DMS53 treated with DMSO at 0.1 percent for 48 hours (cell line): ENCODE results near the gene ITCH.
"Not testable (repeated sequence)": the region's sequence is repeated elsewhere in the genome, so short reads cannot be mapped to it uniquely, and the experiment has no call there.

Experiments
- DNase-seq: peaks from one replicate; lab custom pipeline; 2025; ENCODE audit not compliant: unreplicated experiment; lab: John Stamatoyannopoulos, UW

ITCH gene

DNA sequence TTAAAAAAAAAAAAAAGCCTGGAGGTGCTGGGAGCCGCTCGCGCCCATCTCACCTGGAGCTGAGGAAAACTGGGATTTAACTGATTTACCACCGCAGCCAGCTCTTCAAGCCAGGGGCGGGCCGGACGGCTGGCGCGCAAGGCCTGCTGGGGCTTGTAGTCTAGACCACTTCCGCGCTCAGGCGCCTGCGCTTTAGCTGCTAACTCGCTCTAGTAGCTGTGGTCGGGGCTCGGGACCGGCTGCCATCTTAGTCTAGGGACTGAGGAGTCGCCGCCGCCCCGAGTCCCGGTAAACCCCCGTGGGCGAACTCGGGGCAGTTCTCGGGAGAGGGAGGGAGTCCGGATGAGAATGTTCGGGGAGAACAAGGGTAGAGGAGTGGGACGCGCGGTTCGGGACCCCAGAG, at the start of gene ITCH:
Gene ITCH (plus strand): TSS at position 212 of the 403 bp plus-strand sequence. CDS start 30,539 bp downstream, outside the sequence.
- DNase-seq, result peak; percentile 90

DNA sequence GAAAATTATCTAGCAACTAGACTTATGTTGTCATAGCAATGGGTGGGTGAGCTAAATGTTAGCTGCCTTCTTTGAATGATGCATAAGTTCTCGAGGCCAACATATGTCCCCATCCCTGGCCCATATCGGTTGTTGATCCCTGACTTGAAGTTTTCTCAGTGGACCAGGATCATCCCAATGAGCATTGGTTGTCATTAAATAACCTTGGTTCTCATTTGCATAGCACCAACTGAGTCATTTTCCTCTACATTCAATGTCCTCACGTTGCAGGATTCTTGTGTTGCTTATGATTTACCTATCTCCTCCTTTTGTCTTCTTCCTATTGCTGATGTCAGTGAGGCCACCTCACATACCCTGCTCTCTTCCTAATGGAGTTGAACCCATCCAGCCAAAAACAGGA, 47.8 kb upstream of the ITCH start:
- no peak for DNase-seq

DNA sequence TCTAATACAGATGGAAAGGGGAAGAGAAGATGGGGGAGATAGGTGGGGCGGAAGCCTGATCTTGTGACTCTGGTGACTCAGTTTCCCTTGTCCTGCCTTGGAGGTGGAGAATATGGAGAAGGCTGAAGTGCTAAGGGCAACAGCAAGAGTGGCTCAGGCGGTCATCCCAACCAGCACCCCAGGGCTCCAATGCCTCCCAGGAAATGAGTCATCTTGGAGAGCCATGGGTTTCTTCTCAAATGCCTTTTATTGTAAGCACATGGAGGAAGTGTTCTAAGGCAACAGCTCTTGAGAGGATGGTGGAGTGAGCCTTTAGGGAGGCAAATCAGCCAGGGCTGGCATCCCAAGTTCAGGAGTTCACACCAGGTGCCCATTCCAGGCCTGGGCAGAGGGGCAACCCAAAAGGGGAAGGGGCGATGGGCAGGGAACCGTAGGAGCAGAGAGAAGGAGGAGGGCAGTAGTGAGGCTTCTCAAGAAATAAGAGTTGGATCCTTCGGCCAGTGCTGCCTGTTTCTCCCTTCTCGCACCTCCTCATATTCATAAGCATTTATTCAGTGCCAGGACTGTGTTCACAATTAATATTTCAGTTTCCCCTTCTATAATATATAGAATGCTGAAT, 46.8 kb upstream of the ITCH start:
- peak; percentile 73 for DNase-seq

DNA sequence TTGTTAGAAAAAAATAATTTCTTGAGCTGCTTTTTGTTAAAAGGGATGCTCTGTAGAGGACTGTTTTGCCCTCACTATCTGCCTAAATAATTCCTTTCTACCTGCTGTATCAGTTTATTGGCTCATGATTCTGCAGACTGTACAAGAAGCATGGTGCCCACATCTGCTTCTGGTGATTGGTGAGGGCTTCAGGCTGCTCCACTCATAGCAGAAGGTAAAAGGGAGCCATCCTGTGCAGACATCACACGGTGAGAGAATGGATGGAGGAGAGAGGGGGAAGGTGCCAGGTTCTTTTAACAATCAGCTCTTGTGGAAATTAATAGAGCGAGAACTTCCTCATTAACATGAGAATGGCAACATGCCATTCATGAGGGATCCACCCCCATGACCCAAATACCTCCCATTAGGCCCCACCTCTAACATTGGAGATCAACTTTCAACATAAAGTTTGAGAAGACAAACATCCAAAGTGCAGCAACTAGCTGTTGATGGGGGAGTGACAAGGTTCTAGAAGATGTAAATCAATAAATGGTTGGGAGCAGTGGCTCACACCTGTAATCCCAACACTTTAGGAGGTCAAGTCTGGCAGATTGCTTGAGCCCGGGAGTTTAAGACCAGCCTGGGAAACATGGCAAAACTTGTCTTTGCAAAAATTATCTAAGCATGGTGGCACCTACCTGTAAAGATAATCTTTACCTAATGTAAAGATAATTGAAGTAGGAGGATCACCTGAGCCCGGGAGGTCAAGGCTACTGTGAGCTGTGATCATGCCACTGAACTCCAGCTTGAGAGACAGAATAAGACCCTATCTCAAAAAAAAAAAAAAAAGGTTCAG, 44.2 kb upstream of the ITCH start:
- no peak for DNase-seq

DNA sequence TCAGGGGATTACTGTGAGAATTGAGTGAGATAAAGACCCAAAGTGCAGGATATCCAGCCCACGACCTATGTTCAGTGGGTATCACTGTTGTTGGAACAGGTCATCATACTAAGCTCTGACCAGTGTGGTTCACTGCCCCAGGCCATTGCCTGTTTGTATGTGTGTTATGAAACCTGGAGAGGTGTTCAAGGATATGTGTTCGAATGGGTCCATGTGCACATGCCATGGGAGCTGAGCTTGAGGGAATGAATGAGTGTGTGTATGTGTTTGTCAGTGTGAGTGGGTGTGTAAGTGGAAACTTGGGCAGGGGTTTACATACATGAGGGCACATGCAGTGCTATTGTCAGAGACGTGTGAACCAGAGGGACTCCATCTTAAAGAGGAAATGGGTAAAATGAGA, 42.2 kb upstream of the ITCH start:
- no peak for DNase-seq

DNA sequence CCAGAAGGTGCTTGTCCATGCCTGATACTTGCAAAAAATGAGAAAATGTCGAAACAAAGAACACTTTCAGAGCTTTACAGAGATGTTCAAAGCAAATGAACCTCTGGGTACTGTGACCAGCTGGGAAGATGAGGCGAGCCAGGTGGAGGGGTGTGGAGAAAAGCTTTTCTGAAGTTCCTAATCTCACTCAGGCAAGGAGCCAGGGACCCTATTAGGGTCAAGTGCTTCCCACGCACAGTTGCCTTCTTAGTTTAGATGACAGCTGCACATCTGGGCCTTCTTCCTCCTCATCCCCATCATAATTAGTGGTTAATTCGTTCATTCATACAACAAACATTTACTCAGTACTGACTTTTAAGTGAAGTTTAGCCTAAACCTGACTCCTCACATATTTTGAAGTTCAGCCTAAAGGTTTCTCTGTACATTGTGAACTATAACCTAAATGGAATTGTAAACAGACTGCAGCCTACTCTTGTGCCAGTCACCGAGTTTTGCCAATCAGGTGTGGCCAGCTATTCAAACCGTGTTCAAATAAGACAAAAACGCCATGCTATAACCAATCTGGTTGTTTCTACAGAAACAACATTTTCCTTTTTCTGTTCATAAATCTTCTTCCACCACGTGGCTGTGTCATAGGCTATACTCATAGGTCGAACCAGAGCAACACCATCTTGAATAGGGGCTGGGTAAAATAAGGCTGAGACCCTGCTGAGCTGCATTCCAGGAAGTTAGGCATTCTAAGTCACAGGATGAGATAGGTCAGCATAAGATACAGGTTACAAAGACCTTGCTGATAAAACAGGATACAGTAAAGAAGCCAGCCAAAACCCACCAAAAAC, 40.6 kb upstream of the ITCH start:
- no peak for DNase-seq

DNA sequence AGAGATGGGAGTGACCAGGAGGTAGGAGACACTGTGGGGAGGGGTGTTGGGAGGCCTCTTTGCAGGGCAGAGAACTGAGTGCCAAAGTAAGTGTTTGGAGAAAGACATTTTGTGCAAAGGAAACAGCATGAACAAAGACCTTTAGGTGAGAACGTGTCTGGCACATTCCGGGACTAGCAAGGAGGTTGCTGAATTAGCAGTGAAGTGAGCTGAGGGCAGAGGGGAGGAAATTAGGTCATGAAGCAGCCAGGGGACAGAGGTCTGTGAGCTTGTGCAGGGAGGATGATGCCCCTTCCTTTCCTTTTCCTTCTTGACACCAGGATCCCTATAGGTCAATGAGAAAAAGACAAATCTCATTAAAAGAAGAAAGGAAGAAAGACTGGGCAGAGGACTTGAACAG, 38.5 kb upstream of the ITCH start:
- no peak for DNase-seq

DNA sequence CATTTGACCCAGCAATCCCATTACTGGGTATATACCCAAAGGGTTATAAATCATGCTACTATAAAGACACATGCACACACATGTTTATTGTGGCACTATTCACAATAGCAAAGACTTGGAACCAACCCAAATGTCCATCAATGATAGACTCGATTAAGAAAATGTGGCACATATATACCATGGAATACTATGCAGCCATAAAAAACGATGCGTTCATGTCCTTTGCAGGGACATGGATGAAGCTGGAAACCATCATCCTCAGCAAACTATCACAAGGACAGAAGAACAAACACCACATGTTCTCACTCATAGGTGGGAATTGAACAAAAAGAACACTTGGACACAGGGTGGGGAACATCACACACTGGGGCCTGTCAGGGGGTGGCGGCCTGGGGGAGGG, 34.9 kb upstream of the ITCH start:
- DNase-seq, result not testable (repeated sequence)

DNA sequence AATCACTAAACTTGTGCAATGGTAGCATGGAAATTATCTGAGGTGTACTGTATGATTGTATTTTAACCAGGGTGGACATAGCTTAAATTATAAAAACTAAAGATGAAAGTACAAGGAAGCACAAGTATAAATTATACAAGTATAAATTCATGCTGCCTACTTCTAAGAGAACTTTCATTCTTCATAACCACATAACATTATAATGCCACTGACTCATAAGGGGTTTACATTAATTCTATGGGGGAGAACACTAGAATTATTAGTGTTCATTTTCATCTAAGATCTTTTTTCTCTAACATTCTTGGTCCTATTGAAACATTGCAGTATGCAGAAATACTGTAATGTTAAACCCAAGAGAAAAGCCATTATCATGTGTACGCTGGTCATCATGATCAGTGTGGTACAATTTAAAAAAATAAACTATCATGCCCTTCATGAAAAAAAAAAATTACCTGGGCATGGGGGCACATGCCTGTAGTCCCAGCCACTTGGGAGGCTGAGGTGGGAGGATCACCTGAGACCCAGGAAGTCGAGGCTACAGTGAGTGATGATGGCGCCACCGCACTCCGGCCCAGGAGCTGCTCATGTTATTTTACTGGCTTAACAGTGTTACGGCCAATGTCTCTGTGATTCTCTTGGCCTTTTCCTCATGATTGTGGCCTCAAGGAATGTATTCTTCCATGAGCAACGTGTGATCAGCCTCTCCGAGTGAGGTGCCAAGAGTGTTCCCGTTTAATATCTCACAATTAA, 34.0 kb upstream of the ITCH start:
- DNase-seq, result no peak

DNA sequence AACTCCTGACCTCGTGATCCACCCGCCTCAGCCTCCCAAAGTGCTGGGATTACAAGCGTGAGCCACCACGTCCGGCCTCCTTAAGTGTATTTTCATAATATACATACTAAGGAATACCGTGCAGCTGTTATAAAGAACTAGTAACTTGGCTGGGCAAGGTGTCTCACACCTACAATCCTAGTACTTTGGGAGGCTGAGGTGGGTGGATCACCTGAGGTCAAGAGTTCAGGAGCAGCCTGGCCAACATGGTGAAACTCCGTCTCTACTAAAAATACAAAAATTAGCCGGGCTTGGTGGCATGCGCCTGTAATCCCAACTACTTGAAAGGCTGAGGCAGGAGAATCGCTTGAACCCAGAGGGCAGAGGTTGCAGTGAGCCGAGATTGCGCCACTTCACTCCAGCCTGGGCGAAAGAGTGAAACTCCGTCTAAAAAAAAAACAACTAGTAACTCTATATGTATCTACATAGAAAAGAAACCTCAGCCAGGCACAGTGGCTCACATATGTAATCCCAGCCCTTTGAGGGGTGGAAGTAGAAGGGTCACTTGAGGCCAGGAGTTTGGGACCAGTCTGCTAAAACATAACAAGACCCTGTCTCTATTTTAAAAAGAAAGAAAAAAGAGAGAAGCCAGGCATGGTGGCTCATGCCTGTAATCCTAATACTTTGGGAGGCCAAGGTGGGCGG, 32.1 kb upstream of the ITCH start:
- not testable (repeated sequence) for DNase-seq

DNA sequence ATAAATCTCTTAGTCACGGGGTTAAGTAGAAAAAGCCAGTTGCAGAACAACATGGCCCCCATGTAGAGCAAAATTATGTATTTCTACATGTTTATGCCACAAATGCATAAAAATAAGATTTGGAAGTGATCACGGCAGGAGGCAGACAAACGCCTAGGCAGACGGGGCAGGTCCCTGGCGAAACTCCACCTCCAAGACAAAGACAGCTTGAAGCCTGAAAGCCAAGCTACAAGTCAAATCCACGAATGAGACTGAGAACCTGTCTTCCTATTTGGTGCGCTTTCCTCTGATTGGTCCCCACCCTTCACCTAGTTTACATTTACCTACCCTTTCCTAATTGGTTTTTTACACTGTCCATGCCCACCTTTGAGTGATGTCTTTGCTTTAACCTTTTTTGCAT, 31.2 kb upstream of the ITCH start:
- DNase-seq, result no peak

DNA sequence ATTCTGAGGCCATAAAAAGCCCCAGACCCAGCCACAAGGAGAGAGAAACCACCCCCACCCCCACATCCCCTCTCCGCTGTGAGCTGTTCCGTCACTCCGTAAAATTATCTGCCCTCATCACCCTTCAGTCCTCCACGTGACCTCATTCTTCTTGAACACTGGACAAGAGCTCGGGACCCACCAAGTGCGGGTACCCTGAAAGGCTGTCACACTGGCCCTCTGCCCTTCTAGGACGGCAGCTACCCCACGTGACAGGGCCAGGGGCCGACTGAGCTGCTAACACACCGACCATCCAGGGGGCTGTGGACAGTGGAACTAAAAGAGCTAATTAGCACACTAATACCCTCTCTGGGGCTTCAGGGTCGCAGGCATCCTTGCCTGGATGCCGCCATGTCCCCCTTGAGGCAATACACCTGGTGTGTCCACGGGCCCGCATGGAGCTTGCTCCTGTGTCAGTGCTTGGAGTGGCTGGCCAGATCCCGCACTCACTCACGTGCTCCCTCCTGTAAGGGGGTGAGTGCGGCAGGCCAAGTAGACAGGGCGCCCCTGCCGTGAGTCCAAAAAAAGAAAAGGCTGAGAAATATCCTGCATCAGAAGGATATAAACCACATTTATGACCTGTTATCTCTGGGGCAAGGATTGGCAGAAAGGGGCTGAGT, 30.7 kb upstream of the ITCH start:
- DNase-seq, result no peak

DNA sequence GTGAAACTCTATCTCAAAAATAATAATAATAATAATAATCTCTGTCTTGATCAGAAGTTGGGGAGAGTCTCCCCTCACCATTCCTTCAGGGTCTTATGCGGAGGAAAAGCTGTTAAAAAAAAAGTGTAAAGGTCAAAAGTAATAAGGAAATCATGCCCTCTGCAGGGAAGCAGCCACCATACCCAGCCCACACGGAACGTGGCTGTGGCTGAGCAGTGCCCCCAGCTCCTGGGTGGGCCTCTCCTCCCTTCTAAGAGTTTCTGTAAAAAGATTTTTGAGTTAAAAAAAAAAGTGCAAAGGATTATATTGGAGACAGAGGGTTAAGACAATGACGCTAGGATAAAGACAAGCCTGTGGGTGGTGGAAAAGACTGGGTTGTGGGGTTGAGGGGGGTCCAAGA, 29.3 kb upstream of the ITCH start:
- no peak for DNase-seq

DNA sequence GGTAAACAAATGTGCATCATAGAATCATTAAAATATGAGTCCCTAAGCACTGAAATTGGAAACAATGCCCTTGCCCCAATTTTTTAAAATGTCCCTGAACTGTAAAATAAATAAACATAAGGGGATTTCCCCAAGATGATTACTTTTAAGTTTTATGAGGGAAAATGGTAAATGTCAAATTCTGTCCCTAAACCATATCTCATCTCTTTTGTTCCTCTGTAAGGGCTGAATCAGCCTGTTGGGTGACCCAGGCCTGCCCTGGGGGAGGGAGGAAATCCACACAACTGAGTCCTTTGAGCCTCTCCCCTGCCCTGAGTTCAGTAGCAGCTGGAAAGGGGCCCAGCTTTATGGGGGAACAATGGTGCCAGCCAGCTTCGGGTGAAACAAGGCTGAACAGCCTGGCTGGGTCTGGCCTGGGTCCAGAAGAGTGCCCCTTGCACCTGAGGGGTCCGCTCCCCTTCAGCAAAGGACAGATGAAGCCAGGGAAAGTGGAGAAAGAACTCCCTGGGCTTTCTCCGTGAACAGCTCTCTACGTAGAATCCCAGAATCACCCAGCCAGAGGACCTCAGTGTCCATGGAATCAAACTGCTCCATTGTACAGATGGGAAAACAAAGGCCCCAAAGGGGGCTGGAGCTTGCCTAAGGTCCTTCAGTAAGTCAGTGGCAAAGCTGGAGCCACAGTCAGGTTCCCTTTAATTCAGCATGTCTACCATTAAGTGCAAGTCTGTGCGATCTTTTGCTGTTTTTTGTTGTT, 28.2 kb upstream of the ITCH start:
- DNase-seq, result no peak

DNA sequence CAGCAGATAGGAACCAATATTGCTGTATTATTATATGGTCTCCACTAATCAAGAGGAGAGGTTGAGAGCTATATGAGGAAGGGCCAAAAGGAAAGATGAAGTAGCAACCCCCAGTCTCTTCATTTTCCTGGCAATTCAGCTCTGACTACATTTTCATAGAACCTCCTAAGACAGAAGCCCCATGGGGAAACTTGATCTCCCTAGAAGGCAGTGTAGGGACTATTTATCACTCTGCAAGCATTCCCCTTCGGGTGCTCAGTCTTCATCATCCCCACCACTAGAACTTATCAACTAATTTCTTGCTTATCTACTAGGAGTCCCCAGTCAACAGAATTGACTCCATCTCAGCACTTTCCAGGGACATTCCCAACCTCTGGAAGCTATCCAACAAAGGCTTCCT, 25.5 kb upstream of the ITCH start:
- DNase-seq, result no peak

DNA sequence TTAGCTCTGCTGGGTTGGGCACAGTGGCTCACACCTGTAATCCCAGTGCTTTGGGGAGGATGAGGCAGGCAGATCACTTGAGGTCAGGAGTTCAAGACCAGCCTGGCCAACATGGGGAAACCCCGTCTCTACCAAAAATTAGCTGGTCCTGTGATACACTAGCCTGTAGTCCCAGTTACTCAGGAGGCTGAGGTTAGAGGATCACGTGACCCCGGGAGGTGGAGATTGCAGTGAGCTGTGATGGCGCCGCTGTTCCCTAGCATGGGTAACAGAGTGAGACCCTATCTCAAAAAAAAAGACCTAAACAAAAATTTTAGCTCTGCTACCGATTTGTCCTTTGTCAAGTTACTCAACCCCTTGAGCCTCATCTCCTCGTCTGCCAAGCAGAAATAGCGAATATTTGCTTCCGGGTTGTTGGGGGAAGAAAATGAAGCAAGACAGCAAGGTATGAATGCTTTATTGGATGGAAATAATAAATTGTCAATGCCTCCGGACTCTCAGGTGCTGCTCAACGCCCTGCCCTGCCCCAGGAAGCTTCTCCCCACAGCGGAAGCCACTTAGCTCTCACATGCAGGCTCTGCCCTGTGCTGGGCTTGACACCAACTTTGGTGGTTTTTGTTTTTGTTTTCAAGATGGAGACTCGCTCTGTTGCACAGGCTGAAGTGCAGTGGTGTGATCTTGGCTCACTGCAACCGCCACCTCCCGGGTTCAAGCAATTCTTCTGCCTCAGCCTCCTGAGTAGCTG, 24.9 kb upstream of the ITCH start:
- no peak for DNase-seq

DNA sequence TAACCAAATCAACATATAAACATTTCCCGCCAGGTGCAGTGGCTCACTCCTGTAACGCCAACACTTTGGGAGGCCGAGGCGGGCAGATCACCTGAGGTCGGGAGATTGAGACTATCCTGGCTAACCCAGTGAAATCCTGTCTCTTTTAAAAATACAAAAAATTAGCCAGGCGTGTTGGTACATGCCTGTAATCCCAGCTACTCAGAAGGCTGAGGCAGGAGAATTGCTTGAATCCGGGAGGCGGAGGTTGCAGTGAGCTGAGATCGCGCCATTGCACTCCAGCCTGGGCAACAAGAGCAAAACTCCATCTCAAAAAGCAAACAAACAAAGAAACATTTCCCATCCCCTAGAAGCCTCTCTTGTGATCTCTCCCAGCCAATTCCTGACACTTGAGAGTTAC, 22.3 kb upstream of the ITCH start:
- not testable (repeated sequence) for DNase-seq

DNA sequence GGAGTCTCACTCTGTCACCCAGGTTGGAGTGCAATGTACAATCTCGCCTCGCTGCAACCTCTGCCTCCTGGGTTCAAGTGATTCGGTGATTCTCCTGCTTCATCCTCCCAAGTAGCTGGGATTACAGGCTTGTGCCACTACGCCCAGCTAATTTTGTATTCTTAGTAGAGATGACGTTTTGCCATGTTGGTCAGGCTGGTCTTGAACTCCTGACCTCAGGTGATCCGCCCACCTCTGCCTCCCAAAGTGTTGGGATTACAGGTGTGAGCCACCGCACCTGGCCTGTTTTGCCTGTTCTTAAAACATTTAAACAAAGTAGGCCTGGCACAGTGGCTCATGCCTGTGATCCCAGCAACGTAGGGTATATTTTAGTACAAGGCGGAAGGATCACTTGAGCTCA, 21.9 kb upstream of the ITCH start:
- DNase-seq, result not testable (repeated sequence)
